ENCODE results near the gene SLIT3. TPM values are rescaled to one million over a fixed set of nuclear protein-coding genes. Genes with fewer than 3 reads are reported as not detected.
A peak's percentile ranks its signal among the peaks of the same experiment; 100 is the strongest.
"Not testable (repeated sequence)": the region's sequence is repeated elsewhere in the genome, so short reads cannot be mapped to it uniquely, and the experiment has no call there.

SLIT3 gene
- total RNA-seq, 1 donor from 2014 or later: 3.2 TPM

DNA sequence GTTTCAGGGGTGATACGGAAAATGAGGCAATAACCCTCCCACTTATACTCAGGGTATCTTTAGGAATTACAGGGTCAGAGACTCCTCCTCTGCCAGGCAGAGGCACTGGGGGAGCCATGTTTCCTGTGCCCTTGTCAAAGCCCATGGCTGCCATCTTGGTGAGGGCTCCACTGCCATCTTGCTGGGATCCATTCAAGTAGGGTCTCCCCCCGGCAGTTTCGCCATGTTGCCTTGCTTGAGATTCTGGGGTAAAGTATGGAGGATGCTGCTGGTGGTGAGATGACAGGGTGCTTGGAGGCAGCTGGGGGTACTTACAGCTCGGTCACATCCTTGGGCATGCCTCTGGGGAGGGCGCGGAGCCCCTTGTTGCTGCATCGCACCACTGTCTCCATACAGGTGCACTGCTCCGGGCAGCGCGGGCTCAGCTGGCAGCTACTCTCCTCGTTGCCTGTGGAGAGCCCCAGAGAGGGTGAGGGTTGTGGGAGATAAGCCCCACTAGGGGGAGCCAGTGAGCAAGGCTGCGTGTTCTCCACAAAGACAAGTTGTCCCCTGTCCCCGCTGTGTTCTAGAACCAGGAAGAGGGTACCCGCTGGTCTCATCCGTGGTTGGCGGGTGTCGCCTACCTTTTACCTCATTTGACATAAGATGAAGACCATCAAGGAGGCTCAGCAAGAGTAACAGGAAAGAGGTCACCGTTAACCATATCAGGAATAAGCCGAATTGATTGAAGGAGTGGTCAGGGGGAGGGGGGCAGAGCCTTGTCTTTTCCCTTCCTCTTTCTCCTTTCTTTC, 552.8 kb downstream of the SLIT3 start:
- DNase-seq (ENCODE audit: low spot score): peak; percentile 78
- Mint-ChIP-seq H3K4me1 (ENCODE audit: unreplicated experiment) (no peaks in the 10 kb centered on the region), H3K27me3 (ENCODE audit: unreplicated experiment) (peaks cover 8% of the 10 kb centered on the region), H3K9me3 (ENCODE audit: unreplicated experiment) (no peaks in the 10 kb centered on the region), H3K4me3 (ENCODE audit: unreplicated experiment) (no peak overlapping the region), H3K36me3 (ENCODE audit: low read depth, unreplicated experiment) (no peaks in the 10 kb centered on the region), H3K27ac (ENCODE audit: unreplicated experiment) (no peak overlapping the region)
- TF ChIP-seq, protein P1, sequence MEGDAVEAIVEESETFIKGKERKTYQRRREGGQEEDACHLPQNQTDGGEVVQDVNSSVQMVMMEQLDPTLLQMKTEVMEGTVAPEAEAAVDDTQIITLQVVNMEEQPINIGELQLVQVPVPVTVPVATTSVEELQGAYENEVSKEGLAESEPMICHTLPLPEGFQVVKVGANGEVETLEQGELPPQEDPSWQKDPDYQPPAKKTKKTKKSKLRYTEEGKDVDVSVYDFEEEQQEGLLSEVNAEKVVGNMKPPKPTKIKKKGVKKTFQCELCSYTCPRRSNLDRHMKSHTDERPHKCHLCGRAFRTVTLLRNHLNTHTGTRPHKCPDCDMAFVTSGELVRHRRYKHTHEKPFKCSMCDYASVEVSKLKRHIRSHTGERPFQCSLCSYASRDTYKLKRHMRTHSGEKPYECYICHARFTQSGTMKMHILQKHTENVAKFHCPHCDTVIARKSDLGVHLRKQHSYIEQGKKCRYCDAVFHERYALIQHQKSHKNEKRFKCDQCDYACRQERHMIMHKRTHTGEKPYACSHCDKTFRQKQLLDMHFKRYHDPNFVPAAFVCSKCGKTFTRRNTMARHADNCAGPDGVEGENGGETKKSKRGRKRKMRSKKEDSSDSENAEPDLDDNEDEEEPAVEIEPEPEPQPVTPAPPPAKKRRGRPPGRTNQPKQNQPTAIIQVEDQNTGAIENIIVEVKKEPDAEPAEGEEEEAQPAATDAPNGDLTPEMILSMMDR (IDR thresholded peaks at IDR 0.05; ENCODE audit: unreplicated experiment): peak; percentile 83

DNA sequence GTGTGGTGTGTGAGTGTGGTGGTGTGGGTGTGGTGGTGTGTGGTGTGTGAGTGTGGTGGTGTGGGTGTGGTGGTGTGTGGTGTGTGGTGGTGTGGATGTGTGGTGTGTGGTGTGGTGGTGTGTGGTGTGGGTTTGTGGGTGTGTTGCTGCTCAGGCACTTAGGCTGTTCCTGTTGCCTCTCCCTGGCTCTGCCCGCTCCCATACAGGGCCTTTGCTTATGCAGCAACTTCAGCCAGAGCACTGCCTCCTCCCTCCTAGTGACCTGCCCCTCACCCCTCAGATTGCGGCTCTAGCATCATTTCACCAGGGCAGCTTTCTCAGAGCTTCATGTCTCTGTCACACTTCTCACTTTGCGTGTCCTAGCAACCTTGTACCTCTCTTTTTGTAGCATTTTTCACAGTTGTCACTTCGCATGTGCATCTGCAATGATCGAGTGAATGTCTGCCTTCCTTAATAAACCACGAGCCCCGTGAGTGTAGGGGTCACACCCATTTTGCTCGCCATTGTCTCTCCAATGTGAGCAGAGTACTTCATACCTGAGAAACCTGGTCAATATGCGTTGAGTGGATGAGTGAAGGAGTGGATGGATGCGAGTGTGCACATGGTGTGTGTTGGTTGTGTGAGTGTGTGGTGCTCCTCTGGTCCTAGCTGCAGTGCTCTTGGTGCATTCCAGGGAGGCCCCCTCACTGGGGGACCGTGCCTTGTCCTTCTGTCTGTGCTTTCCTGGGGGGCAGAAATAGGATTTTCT, 553.9 kb downstream of the SLIT3 start:
- Mint-ChIP-seq H3K27me3 (ENCODE audit: unreplicated experiment) (peaks cover 6% of the 10 kb centered on the region), H3K9me3 (ENCODE audit: unreplicated experiment) (no peaks in the 10 kb centered on the region), H3K36me3 (ENCODE audit: low read depth, unreplicated experiment) (no peaks in the 10 kb centered on the region), H3K4me3 (ENCODE audit: unreplicated experiment) (peak overlapping the region; percentile 22), H3K27ac (ENCODE audit: unreplicated experiment) (no peak overlapping the region), H3K4me1 (ENCODE audit: unreplicated experiment) (no peaks in the 10 kb centered on the region)
- no peak for DNase-seq (ENCODE audit: low spot score)
- TF ChIP-seq, protein P1 (IDR thresholded peaks at IDR 0.05; ENCODE audit: unreplicated experiment): no peak

- not testable (repeated sequence) for DNase-seq (ENCODE audit: low spot score); H3K9me3 Mint-ChIP-seq (ENCODE audit: unreplicated experiment); H3K4me1 Mint-ChIP-seq (ENCODE audit: unreplicated experiment); H3K27ac Mint-ChIP-seq (ENCODE audit: unreplicated experiment); H3K27me3 Mint-ChIP-seq (ENCODE audit: unreplicated experiment); H3K36me3 Mint-ChIP-seq (ENCODE audit: low read depth, unreplicated experiment); H3K4me3 Mint-ChIP-seq (ENCODE audit: unreplicated experiment)
These were observed 554.6 kb downstream of the SLIT3 start for GRCh38 chr5:168746126-168746892.

GRCh38 chr5:168743617-168744016, 557.3 kb downstream of the SLIT3 start:
- Mint-ChIP-seq H3K9me3 (ENCODE audit: unreplicated experiment) (no peaks in the 10 kb centered on the region), H3K27ac (ENCODE audit: unreplicated experiment) (no peak overlapping the region), H3K36me3 (ENCODE audit: low read depth, unreplicated experiment) (no peaks in the 10 kb centered on the region), H3K4me1 (ENCODE audit: unreplicated experiment) (no peaks in the 10 kb centered on the region), H3K27me3 (ENCODE audit: unreplicated experiment) (peaks cover 2% of the 10 kb centered on the region), H3K4me3 (ENCODE audit: unreplicated experiment) (no peak overlapping the region)
- no peak for DNase-seq (ENCODE audit: low spot score)
- TF ChIP-seq, protein P1 (IDR thresholded peaks at IDR 0.05; ENCODE audit: unreplicated experiment): no peak

DNA sequence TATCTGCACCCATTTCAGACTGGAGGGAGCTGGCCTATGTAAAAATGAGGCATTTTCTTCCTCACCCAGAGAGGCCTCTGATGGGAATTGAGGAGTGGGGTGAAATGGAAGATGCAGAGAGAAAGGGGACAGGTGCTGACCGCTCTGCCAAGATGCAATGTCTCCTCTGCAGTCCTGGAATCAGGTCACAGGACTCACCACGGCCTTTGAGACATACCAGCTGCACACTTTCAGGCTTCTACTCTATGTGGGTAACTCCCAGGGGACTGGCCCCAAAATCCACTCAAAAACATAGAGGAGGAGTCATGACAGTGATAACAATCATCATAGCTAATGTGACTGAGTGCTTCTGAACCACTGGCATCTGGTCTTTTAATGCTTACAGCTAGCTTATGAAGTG, 558.6 kb downstream of the SLIT3 start:
- H3K27ac Mint-ChIP-seq (ENCODE audit: unreplicated experiment); H3K36me3 Mint-ChIP-seq (ENCODE audit: low read depth, unreplicated experiment); H3K9me3 Mint-ChIP-seq (ENCODE audit: unreplicated experiment): not testable (repeated sequence)

More for the DNA sequence above, 558.6 kb downstream of the SLIT3 start:
- not testable (repeated sequence) for H3K4me3 Mint-ChIP-seq (ENCODE audit: unreplicated experiment); H3K4me1 Mint-ChIP-seq (ENCODE audit: unreplicated experiment); DNase-seq (ENCODE audit: low spot score); H3K27me3 Mint-ChIP-seq (ENCODE audit: unreplicated experiment)
